Right hindlimb (tissue), 1 donor: ENCODE data around the gene MYOCOS.
"Not testable (repeated sequence)": the region's sequence is repeated elsewhere in the genome, so short reads cannot be mapped to it uniquely, and the experiment has no call there.

Experiments
- DNase-seq: peaks from one replicate; pipeline ENCODE4 v3.0.0-alpha.2; 2018

Gene MYOCOS

DNA sequence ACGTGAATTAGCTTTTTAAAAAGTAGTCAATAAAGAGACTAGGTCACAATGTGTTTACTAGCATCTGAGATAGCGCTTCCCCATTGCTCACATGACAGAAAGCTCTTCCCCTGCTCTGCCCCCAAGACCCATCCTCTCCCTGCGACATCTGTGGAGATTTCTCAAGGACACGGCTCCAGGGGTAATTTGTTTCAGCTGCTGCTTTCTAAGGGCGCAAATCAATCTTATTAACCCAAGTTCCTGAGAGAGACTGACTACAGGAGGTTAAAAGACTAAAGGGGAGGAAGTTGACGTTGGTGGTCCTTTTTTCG is at the start of gene MYOCOS:
MYOCOS (plus strand) TSS at position 92 of the 311 bp plus-strand sequence. CDS start 1,641 bp downstream, outside the sequence.
- no peak for DNase-seq

DNA sequence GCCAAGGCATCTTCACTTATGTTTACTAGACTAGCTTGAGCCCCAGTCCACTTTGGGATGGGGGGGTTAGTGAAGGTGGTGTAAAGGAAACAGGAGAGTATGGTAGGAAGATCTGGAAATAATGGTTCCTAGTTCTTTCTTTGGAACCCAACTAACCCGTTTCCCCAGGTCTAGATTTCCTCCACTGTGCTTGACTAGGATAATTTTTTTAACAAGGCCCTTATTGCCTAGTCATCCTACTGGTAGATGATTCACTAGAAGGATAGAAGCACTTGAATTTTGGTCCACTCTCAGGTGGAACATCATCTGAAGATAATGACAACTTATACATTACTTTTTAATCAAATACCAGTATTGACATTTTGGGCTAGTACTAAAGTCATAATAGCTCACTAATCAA is 45.9 kb upstream of the MYOCOS start:
- no peak for DNase-seq

GRCh38 chr1:171581226-171581625 is 40.8 kb upstream of the MYOCOS start:
- DNase-seq: no peak

DNA sequence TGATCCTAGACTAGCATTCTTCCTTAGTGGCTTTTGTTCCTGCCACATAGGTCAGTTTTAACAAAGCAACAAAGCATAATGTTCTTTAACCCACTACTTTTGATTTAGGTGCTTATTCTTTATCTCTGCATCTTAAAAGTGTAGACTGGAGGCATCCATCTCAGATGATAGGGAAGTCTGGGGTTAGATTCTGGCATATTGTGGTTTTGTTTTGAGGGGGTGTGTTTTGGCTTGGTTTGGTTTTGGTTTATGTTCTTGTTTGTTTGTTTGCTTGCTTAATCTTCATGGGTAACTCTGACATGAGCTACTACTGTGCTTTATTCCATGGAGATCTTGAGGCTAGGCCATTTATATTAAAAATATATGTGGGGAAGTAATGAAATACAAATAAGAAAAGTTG is 40.3 kb upstream of the MYOCOS start:
- DNase-seq: no peak

- DNase-seq: no peak
Observed at GRCh38 chr1:171582589-171582988, 39.5 kb upstream of the MYOCOS start.

DNA sequence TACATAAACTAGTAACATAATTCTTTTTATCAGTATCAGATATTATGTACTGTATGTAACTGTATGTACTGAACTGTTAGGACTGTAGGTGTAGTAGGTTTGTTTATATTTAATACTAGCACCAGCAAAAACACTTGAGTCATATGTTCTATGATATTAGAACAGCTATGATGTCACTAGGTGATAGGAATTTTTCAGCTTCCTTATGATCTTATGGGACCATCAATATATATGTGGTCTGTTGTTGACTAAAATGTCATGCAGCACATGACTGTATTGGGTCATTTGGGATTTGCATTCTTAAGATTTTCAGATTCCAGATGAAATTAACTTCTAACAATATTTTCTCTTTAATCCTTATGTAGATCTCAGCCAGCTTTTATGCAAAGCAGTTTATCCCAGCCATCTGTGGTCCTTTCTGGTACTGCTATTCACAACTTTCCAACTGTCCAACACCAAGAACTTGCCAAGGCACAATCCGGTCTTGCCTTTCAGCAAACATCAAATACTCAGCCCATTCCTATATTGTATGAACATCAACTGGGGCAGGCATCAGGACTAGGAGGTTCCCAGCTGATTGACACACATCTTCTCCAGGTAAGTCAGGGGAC is 38.3 kb upstream of the MYOCOS start:
- DNase-seq: no peak

- no peak for DNase-seq
Observed at GRCh38 chr1:171585715-171586114, 36.3 kb upstream of the MYOCOS start.

DNA sequence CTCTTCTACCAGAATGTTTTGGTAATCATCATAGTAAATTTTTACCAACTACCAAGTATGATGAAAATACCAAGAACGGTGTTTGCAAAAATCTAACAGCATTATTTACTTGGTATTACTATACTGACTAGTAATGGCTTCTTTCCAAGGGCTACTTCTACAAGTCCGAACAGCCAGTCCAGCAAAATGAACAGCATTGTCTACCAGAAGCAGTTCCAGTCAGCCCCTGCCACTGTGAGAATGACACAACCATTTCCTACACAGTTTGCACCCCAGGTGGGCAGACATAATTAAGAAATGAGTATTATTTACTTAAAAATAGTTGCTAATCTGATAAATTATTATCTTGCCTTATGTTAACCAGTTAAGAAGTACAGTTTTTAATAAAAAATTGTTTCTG is 33.8 kb upstream of the MYOCOS start:
- DNase-seq: no peak

GRCh38 chr1:171590022-171590421 is 32.0 kb upstream of the MYOCOS start:
- no peak for DNase-seq

DNA sequence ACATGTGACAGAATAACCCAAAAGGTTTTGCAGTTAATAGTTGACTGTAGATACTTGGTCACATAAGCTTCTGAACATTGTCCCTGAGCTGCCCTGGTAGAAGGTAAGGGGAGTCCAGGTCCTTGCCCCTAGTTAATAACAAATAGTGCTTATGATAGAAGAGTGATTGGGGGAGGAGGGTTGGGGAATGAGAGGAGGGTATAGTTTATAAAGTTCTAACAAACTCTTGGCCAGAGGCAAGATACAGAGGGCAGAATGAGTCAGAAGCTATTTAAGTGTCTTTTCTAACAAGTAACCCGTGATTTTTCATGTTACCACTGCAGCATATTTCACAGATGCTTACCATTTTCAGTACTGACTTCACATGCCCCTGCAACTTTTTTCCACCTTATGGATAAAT is 26.7 kb upstream of the MYOCOS start:
- DNase-seq: no peak

DNA sequence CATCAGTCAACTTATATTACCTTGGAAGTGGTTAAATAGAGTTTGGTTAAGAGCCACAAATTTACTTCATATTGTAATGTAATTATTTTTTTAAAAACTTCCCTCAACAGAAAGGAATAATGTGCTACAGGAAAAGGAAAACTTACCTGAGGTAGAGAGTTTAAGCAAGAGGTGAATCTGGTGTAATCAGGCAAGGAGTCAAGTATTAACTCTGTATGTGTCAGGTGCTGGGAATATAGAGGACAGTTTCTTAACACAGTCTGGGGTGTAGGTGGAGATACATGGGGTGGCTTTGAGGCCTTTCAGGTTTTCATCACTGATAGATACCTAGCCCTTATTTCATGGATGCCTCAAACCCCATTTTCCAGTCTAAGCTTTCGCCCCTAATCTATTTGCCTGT is 25.9 kb upstream of the MYOCOS start:
- DNase-seq: no peak

GRCh38 chr1:171596705-171597104 is 25.3 kb upstream of the MYOCOS start:
- DNase-seq: no peak

- no peak for DNase-seq
Observed at GRCh38 chr1:171597203-171597602, 24.8 kb upstream of the MYOCOS start.

DNA sequence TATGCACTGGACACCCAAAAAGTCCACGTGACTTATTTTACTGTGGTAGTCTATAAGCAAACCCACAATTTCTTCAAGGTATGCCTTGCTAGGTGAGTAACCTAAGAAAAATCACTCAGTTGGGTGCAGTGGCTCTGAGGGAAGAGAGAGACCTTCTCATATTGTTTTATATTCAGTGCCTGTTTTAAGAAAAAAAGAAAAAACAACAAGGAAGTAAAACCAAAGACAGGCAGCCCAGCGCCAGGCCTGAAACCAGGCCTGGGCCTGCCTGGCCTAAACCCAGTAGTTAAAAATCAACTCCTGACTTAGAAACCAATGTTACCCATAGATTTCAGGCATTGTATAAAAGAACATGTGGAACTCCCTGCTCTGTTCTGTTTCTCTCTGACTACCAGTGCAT is 21.7 kb upstream of the MYOCOS start:
- DNase-seq: not testable (repeated sequence)

GRCh38 chr1:171600862-171601261 is 21.2 kb upstream of the MYOCOS start:
- DNase-seq: no peak

DNA sequence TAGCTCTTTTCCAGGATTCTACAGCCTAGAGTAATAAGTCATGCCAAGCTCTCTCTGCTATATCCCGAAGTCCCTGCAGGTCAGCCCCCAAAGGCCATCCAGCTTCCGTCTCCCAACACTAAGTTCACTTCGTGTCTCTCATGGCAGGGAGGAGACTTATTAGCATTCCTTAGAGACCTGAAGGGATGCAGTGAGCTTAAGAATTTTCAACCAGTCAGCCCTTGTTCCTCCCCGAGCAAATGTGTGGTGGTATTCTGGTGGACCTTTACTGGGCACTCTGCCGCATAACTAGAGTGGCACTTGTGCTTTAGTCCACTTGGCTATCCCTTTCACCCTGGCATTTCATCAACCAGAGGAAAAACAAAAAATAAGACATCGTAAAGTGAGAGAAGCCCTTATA is 19.0 kb upstream of the MYOCOS start:
- DNase-seq: not testable (repeated sequence)

GRCh38 chr1:171606402-171606941 is 15.6 kb upstream of the MYOCOS start:
- no peak for DNase-seq

DNA sequence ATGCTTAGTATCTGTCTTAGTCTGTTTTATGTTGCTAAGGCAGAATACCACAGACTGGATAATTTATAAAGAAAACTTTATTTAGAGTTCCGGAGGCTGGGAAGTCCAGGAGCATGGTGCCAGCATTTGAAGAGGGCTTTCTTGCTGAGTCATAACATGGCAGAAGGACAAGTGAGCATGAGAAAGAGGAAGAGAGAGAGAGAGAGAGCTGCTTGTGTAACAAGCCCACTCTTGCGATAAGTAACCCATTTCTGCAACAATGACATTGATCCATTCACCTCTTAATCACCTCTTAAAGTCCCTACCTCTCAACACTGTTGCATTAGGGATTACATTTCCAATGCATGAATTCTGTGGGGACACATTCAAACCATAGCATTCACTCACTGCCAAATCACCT is 11.7 kb upstream of the MYOCOS start:
- no peak for DNase-seq

DNA sequence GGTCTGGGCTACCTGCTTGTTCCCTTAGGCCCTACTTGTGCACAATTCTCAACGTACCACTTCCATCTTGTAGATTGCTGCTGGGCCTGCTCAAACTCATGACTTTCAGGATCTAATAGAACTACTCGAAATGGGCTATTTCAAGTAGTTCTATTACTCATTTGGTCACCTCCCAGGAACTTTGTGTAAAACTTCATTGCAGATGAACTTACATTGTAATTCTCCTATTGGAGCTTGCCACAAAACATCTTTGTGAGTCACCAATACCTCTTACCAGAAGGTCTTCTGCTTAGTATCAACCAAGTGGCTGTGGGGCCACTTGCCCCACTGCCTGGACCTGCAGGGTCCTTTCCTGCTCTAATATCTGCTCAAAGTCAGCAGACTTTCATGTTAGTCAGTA is 10.7 kb upstream of the MYOCOS start:
- no peak for DNase-seq

GRCh38 chr1:171613282-171613681 is 8.8 kb upstream of the MYOCOS start:
- no peak for DNase-seq

DNA sequence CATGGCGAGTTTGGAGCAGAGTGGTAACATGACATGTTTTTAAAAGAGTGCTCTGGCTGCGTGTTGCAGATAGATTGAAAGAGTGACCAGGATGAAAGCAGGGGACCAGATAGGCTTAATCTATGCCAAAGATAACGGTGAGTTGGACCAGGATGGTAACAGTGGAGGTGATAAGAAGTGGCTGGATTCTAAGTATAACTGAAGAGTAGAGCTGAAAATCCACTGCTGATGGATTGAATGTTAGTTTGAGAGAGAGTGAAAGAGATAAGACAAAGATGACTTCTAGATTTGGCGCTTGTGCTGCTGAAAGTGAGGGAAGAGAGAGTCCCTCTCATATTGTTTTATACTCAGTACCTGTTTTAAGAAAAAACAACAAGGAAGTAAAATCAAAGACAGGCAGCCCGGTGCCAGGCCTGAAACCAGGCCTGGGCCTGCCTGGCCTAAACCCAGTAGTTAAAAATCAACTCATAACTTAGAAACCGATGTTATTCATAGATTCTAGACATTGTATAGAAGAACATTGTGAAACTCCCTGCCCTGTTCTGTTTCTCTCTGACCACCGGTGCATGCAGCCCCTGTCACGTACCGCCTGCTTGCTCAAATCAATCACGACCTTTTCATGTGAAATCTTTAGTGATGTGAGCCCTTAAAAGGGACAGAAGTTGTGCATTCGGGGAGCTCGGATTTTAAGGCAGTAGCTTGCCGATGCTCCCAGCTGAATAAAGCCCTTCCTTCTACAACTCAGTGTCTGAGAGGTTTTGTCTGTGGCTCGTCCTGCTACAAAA is 6.7 kb upstream of the MYOCOS start:
- not testable (repeated sequence) for DNase-seq

GRCh38 chr1:171616586-171616985 is 5.5 kb upstream of the MYOCOS start:
- DNase-seq: no peak

- DNase-seq: no peak
Observed at GRCh38 chr1:171623651-171624331, 1.7 kb downstream of the MYOCOS start.

DNA sequence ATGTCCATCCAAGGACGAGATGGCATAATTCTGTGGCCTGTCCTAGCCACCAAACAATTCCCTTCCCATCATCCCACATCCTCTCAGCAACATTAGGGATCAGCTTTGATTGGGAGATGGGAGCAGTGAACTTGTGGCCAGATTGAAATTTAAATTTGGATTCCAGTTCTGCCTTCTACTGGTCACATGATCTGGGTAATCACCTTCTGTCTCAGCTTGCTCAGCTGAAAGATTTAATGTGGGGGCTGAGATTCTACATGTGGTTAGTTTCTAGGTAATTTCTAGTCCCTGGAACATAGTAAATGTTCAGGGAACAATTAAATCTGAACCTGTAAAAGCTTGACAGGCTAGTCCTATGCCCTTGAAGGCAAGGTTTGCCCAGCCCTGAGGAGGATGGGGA is 3.2 kb downstream of the MYOCOS start:
- no peak for DNase-seq
